Measurements from ENCODE around the gene CELA2A.
"Not testable (repeated sequence)": the region's sequence is repeated elsewhere in the genome, so short reads cannot be mapped to it uniquely, and the experiment has no call there.

DNA sequence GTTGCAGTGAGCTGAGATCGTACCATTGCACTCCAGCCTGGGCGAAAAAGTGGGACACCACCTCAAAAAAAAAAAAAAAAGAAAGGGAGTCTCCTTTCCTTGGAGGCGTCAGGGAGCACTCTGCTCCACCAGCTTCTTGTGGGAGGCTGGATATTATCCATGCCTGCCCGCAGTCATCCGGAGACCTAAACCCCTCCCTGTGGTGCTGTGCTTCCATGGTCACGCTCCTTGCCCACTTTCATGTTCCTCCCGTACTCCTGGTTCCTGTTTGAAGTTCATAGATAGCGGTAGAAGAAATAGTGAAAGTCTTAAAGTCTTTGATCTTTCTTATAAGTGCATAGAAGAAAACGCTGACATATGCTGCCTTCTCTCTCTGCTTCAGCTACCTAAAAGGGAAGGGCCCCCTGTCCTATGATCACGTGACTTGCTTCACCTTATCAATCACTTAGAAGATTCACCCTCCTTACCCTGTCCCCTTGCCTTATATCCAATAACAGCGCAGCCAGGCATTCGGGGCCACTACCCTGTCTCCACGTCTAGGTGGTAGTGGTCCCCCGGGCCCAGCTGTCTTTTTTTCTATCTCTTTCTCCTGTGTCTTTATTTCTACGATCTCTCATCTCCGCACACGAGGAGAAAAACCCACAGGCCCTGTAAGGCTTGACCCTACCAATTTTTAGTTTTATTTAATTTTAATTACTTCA is 64.8 kb downstream of the CELA2A start:
- not testable (repeated sequence) for TF ChIP-seq POLR2AphosphoS5, TAF1 (IDR thresholded peaks at IDR 0.05; ENCODE audit: low read depth, low read length)
